Chondrocyte (in vitro differentiated cells): ENCODE data around the gene APLP2. TPM values are rescaled to one million over a fixed set of nuclear protein-coding genes. Genes with fewer than 3 reads are reported as not detected.

Source experiments
- DNase-seq: peaks from one replicate; pipeline ENCODE4 v3.0.0; 2021; ENCODE audit warnings: mixed read lengths, low spot score
- H3K27ac Mint-ChIP-seq: one replicate; pipeline ENCODE4 v1.8.0; 2021; ENCODE audit warnings: mild to moderate bottlenecking, moderate library complexity, mixed read lengths; ENCODE audit not compliant: unreplicated experiment
- H3K27me3 Mint-ChIP-seq: 2 replicates; pipeline ENCODE4 v1.8.0; 2021; ENCODE audit warnings: low read depth, mixed read lengths
- H3K36me3 Mint-ChIP-seq: 2 replicates; pipeline ENCODE4 v1.8.0; 2021; ENCODE audit warnings: low read depth, mixed read lengths
- H3K4me1 Mint-ChIP-seq: 2 replicates; pipeline ENCODE4 v1.8.0; 2021; ENCODE audit warnings: low read depth, mild to moderate bottlenecking, mixed read lengths
- H3K4me3 Mint-ChIP-seq: one replicate; pipeline ENCODE4 v1.8.0; 2021; ENCODE audit warnings: mild to moderate bottlenecking, moderate library complexity, mixed read lengths; ENCODE audit not compliant: unreplicated experiment
- H3K9me3 Mint-ChIP-seq: 2 replicates; pipeline ENCODE4 v1.8.0; 2021; ENCODE audit warnings: low read depth, mixed read lengths
- CTCF ChIP-seq: fragments of 200-600 bp; sonication (generic); IDR thresholded peaks from 2 replicates; pipeline ENCODE4 v1.5.0; 2021; ENCODE audit warnings: antibody characterized with exemption, mild to moderate bottlenecking, moderate library complexity
- total RNA-seq: library from RNA; stranded (reverse); gene quantifications from 3 replicates; pipeline ENCODE4 v1.2.1, GENCODE V29; 2021

The APLP2 gene
- total RNA-seq, 1 donor from 2014 or later, result 358 TPM

GRCh38 chr11:130034236-130034635, 35.5 kb upstream of the APLP2 start:
- TF ChIP-seq CTCF, result no peak
- Mint-ChIP-seq H3K27me3 (no peaks in the 10 kb centered on the region), H3K27ac (no peak overlapping the region), H3K4me1 (peaks cover under 1% of the 10 kb centered on the region), H3K4me3 (no peak overlapping the region), H3K36me3 (no peaks in the 10 kb centered on the region), H3K9me3 (no peaks in the 10 kb centered on the region)
- DNase-seq, result no peak

GRCh38 chr11:130037058-130037457, 32.6 kb upstream of the APLP2 start:
- Mint-ChIP-seq H3K4me1 (no peaks in the 10 kb centered on the region), H3K4me3 (no peak overlapping the region), H3K27ac (no peak overlapping the region), H3K36me3 (no peaks in the 10 kb centered on the region), H3K9me3 (no peaks in the 10 kb centered on the region), H3K27me3 (no peaks in the 10 kb centered on the region)
- DNase-seq, result no peak
- no peak for TF ChIP-seq CTCF

- no peaks in the 10 kb centered on the region for H3K4me1 Mint-ChIP-seq
- TF ChIP-seq CTCF, result no peak
- no peak for DNase-seq
- H3K36me3 Mint-ChIP-seq, result no peaks in the 10 kb centered on the region
- no peak overlapping the region for H3K27ac Mint-ChIP-seq
- no peaks in the 10 kb centered on the region for H3K9me3 Mint-ChIP-seq
- H3K27me3 Mint-ChIP-seq, result no peaks in the 10 kb centered on the region
- no peak overlapping the region for H3K4me3 Mint-ChIP-seq
Measured at GRCh38 chr11:130037881-130038585, 31.7 kb upstream of the APLP2 start.

- H3K4me3 Mint-ChIP-seq, result no peak overlapping the region
- H3K27ac Mint-ChIP-seq, result no peak overlapping the region
- no peaks in the 10 kb centered on the region for H3K36me3 Mint-ChIP-seq
- no peaks in the 10 kb centered on the region for H3K9me3 Mint-ChIP-seq
- TF ChIP-seq CTCF, result no peak
- DNase-seq, result no peak
- no peaks in the 10 kb centered on the region for H3K27me3 Mint-ChIP-seq
- no peaks in the 10 kb centered on the region for H3K4me1 Mint-ChIP-seq
Measured at GRCh38 chr11:130040281-130040940, 29.3 kb upstream of the APLP2 start.

GRCh38 chr11:130042093-130042591, 27.6 kb upstream of the APLP2 start:
- TF ChIP-seq CTCF, result no peak
- Mint-ChIP-seq H3K36me3 (no peaks in the 10 kb centered on the region), H3K9me3 (no peaks in the 10 kb centered on the region), H3K4me1 (no peaks in the 10 kb centered on the region), H3K27me3 (no peaks in the 10 kb centered on the region), H3K4me3 (no peak overlapping the region), H3K27ac (no peak overlapping the region)
- DNase-seq, result no peak
